Measurements from ENCODE around the gene TP53I13. TPM values are rescaled to one million over a fixed set of nuclear protein-coding genes. Genes with fewer than 3 reads are reported as not detected.

The TP53I13 gene
- total RNA-seq, 1 experiment from 2014 or later: 28.1 TPM

GRCh38 chr17:29544066-29544465, 24.4 kb upstream of the TP53I13 start:
- no peaks in the 10 kb centered on the region for H3K4me1 Mint-ChIP-seq
- Histone ChIP-seq H4K20me1 (ENCODE audit: control insufficient read depth, insufficient read depth, insufficient read length) (no peaks in the 10 kb centered on the region), H3K4ac (ENCODE audit: low read depth, low read length) (no peak overlapping the region), H2BK15ac (ENCODE audit: low read depth, low read length) (no peak overlapping the region), H3K9ac (ENCODE audit: extremely low read depth, insufficient read length, low read length) (no peak overlapping the region), H3T11ph (ENCODE audit: low read length) (no peak overlapping the region), H2BK12ac (ENCODE audit: insufficient read length, low read depth, low read length) (no peak overlapping the region), H3K23ac (ENCODE audit: insufficient read length, low read depth, low read length) (no peak overlapping the region), H3K4me1 (ENCODE audit: insufficient read depth, low read length) (no peaks in the 10 kb centered on the region; the same call in 1 of the 2 replicates), H4K5ac (ENCODE audit: insufficient read length, low read depth, low read length) (no peak overlapping the region), H3K9me3 (ENCODE audit: control insufficient read depth, low read depth, low read length) (no peaks in the 10 kb centered on the region), H4K91ac (ENCODE audit: insufficient read length, low read depth, low read length) (no peak overlapping the region), H4K8ac (replicated peaks; ENCODE audit: insufficient read length, low read depth, low read length) (no peak overlapping the region), H2AFZ (ENCODE audit: low read length) (no peak overlapping the region), H3K27me3 (ENCODE audit: insufficient read depth, low read length) (no peaks in the 10 kb centered on the region), H2BK120ac (ENCODE audit: low read depth, low read length, poor library complexity, severe bottlenecking) (no peak overlapping the region), H3K4me2 (ENCODE audit: insufficient read depth, insufficient read length, low read length) (no peak overlapping the region), H2AK5ac (ENCODE audit: insufficient read length, low read length) (no peak overlapping the region), H2BK5ac (ENCODE audit: insufficient read length, low read length) (no peak overlapping the region), H2BK20ac (ENCODE audit: low read depth, low read length, poor library complexity, severe bottlenecking) (no peak overlapping the region), H3K56ac (ENCODE audit: insufficient read length, low read depth, low read length) (no peak overlapping the region), H3K18ac (ENCODE audit: insufficient read length, low read depth, low read length) (no peak overlapping the region), H3K23me2 (ENCODE audit: insufficient read length, low read depth, low read length, poor library complexity, severe bottlenecking) (no peaks in the 10 kb centered on the region), H3K79me1 (ENCODE audit: insufficient read depth, low read depth, low read length, poor library complexity, severe bottlenecking) (no peaks in the 10 kb centered on the region), H3K14ac (ENCODE audit: insufficient read depth, low read length) (no peak overlapping the region), H3K79me2 (ENCODE audit: insufficient read depth, low read length) (no peaks in the 10 kb centered on the region), H3K27ac (ENCODE audit: insufficient read length, low read depth, low read length) (no peak overlapping the region)
- DNase-seq: no peak
- WGBS (ENCODE audit: extremely low coverage, insufficient read length, low lambda C conversion rate): no CpG with 5 or more reads among the region's 4 CpGs
- no peaks in the 10 kb centered on the region; the same call in 1 of the 2 replicates for H3K27me3 Mint-ChIP-seq (ENCODE audit: low read depth)
- no peak overlapping the region for H3K4me3 Mint-ChIP-seq
- TF ChIP-seq CTCF (conservative IDR thresholded peaks at IDR 0.05): no peak
- H3K9me3 Mint-ChIP-seq: no peaks in the 10 kb centered on the region
- 0 out of 7 replicates have a peak overlapping the region, but pooled peaks of 1 of the 3 experiments have one; percentile 32 for H3K27ac Mint-ChIP-seq
- peaks cover 6 to 50% (median 29%) of the 10 kb centered on the region in 3 experiments; a peak in 6 of 7 replicates for H3K36me3 Mint-ChIP-seq (ENCODE audit: insufficient read depth in 1 of 3, low read depth in 3 of 3)

All from H9 (cell line).